WTC11 (cell line): Measurements from ENCODE around the gene MAPK8IP1. TPM values are rescaled to one million over a fixed set of nuclear protein-coding genes. Genes with fewer than 3 reads are reported as not detected.
"Not testable (repeated sequence)": the region's sequence is repeated elsewhere in the genome, so short reads cannot be mapped to it uniquely, and the experiment has no call there.

ENCODE experiments used
- ATAC-seq: fragments of 200-7000 bp; cut with Tn5 transposase; 2 replicates; pipeline ENCODE4 v1.10.0; 2021; ENCODE audit warnings: mild to moderate bottlenecking, moderate library complexity
- CTCF ChIA-PET: fragments of 300-600 bp; sonication (Branson Sonifier 250); formaldehyde crosslinking; loops from one replicate; lab custom pipeline; 2021; ENCODE audit warnings: antibody characterized with exemption; lab: Charles Lee
- POLR2A ChIA-PET: fragments of 350-600 bp; sonication (Branson Sonifier 250); formaldehyde crosslinking; loops from one replicate; lab custom pipeline; 2021; ENCODE audit warnings: antibody characterized with exemption; lab: Charles Lee
- DNase-seq: peaks from one replicate; pipeline ENCODE4 v3.0.0; 2021; ENCODE audit warnings: low spot score
- H3K27ac Mint-ChIP-seq: 2 replicates; pipeline ENCODE4 v1.8.0; 2021; ENCODE audit warnings: mixed read lengths
- H3K27me3 Mint-ChIP-seq: 2 replicates; pipeline ENCODE4 v1.8.0; 2021; ENCODE audit warnings: low read depth, mild to moderate bottlenecking, moderate library complexity, mixed read lengths
- H3K36me3 Mint-ChIP-seq: 2 replicates; pipeline ENCODE4 v1.8.0; 2021; ENCODE audit warnings: mixed read lengths
- H3K4me1 Mint-ChIP-seq: 2 replicates; pipeline ENCODE4 v1.8.0; 2022; ENCODE audit warnings: mixed read lengths
- H3K4me3 Mint-ChIP-seq: 2 replicates; pipeline ENCODE4 v1.8.0; 2021; ENCODE audit warnings: mild to moderate bottlenecking, moderate library complexity, mixed read lengths
- H3K9me3 Mint-ChIP-seq: 2 replicates; pipeline ENCODE4 v1.8.0; 2021; ENCODE audit warnings: mixed read lengths
- ATF3 ChIP-seq: sonication (generic); formaldehyde crosslinking; conservative IDR thresholded peaks from 2 replicates; pipeline ENCODE4 v1.8.1; 2022; ENCODE audit warnings: mild to moderate bottlenecking, missing genetic modification reagents
- CDX4 ChIP-seq: fragments of 250-450 bp; sonication (Bioruptor Pico); IDR thresholded peaks from 2 replicates; pipeline ENCODE4 v1.9.0; 2021; ENCODE audit warnings: moderate library complexity, mild to moderate bottlenecking, inconsistent platforms, borderline replicate concordance
- CREB1 ChIP-seq: sonication (generic); formaldehyde crosslinking; IDR thresholded peaks from 2 replicates; pipeline ENCODE4 v1.8.0; 2023; ENCODE audit warnings: mild to moderate bottlenecking, missing genetic modification reagents
- E2F1 ChIP-seq: sonication (generic); formaldehyde crosslinking; IDR thresholded peaks from 2 replicates; pipeline ENCODE4 v1.8.0; 2022; ENCODE audit warnings: mild to moderate bottlenecking, missing genetic modification reagents
- E2F5 ChIP-seq: sonication (generic); formaldehyde crosslinking; IDR thresholded peaks from 2 replicates; pipeline ENCODE4 v1.8.1; 2022; ENCODE audit warnings: mild to moderate bottlenecking, moderate library complexity, missing genetic modification reagents
- ELF4 ChIP-seq: sonication (generic); formaldehyde crosslinking; IDR thresholded peaks from 2 replicates; pipeline ENCODE4 v1.8.1; 2022; ENCODE audit warnings: low read depth, mild to moderate bottlenecking, moderate library complexity, missing genetic modification reagents
- FOXK1 ChIP-seq: sonication (generic); formaldehyde crosslinking; IDR thresholded peaks from 2 replicates; pipeline ENCODE4 v1.8.0; 2022; ENCODE audit warnings: mild to moderate bottlenecking, moderate library complexity, missing genetic modification reagents
- FOXP1 ChIP-seq: sonication (generic); formaldehyde crosslinking; IDR thresholded peaks from 2 replicates; pipeline ENCODE4 v1.8.0; 2022; ENCODE audit warnings: missing genetic modification reagents, mild to moderate bottlenecking, moderate library complexity, borderline replicate concordance
- IRF1 ChIP-seq: sonication (generic); formaldehyde crosslinking; IDR thresholded peaks from 2 replicates; pipeline ENCODE4 v1.8.0; 2023; ENCODE audit warnings: missing genetic modification reagents
- JAZF1 ChIP-seq: fragments of 250-450 bp; sonication (Bioruptor Pico); IDR thresholded peaks from 2 replicates; pipeline ENCODE4 v1.9.0; 2021; ENCODE audit warnings: moderate library complexity, mild to moderate bottlenecking, inconsistent platforms
- NFE2L1 ChIP-seq: sonication (generic); formaldehyde crosslinking; IDR thresholded peaks from 2 replicates; pipeline ENCODE4 v1.8.1; 2023; ENCODE audit warnings: missing genetic modification reagents
- NFYB ChIP-seq: sonication (generic); formaldehyde crosslinking; conservative IDR thresholded peaks from 2 replicates; pipeline ENCODE4 v1.8.0; 2022; ENCODE audit warnings: low read depth, missing genetic modification reagents
- PREB ChIP-seq: sonication (generic); formaldehyde crosslinking; IDR thresholded peaks from 2 replicates; pipeline ENCODE4 v1.8.1; 2022; ENCODE audit warnings: mild to moderate bottlenecking, missing genetic modification reagents, moderate library complexity, borderline replicate concordance
- TEAD4 ChIP-seq: sonication (generic); formaldehyde crosslinking; IDR thresholded peaks from 2 replicates; pipeline ENCODE4 v1.8.0; 2022; ENCODE audit warnings: mild to moderate bottlenecking, missing genetic modification reagents
- ZNF263 ChIP-seq: sonication (generic); formaldehyde crosslinking; IDR thresholded peaks from 2 replicates; pipeline ENCODE4 v1.8.1; 2022; ENCODE audit warnings: low read depth, mild to moderate bottlenecking, moderate library complexity, missing genetic modification reagents
- ZNF423 ChIP-seq: fragments of 250-450 bp; sonication (Bioruptor Pico); IDR thresholded peaks from 2 replicates; pipeline ENCODE4 v2.1.2; 2022; ENCODE audit warnings: mild to moderate bottlenecking, moderate library complexity
- ZNF671 ChIP-seq: fragments of 250-450 bp; sonication (Bioruptor Pico); IDR thresholded peaks from 2 replicates; pipeline ENCODE4 v1.8.0; 2021; ENCODE audit warnings: mild to moderate bottlenecking
- total RNA-seq: library from RNA; stranded (reverse); gene quantifications from 3 replicates; pipeline ENCODE4 v1.2.3, GENCODE V29; 2021

Gene MAPK8IP1
- total RNA-seq, 1 experiment from 2014 or later = 34.1 TPM

- peak; percentile 9 for ATAC-seq
- not testable (repeated sequence) for H3K36me3 Mint-ChIP-seq, DNase-seq, H3K9me3 Mint-ChIP-seq, H3K27me3 Mint-ChIP-seq, H3K27ac Mint-ChIP-seq
- ChIA-PET CTCF (interaction anchor here (0.8 to 1.5 kb wide), 6 partner anchors 14 to 74 kb away, joined by 3 to 5 read pairs (median 4); partner anchors contain the start of gene PEX16), POLR2A (interaction anchor here (0.9 to 1.0 kb wide), 3 partner anchors 17 to 35 kb away, joined by 3 to 4 read pairs (median 3); partner anchors contain the start of genes LARGE2 and PEX16)
- Mint-ChIP-seq H3K4me1 (peaks cover 18% of the 10 kb centered on the region), H3K4me3 (peak overlapping the region; percentile 70)
Observed at GRCh38 chr11:45900175-45900800, 14.8 kb downstream of the MAPK8IP1 start.

- Mint-ChIP-seq H3K36me3 (0 out of 2 replicates have a peak, but pooled peaks cover 3% of the 10 kb centered on the region), H3K27ac (no peak overlapping the region), H3K9me3 (no peaks in the 10 kb centered on the region), H3K4me1 (peaks cover 15% of the 10 kb centered on the region), H3K27me3 (peaks cover 6% of the 10 kb centered on the region), H3K4me3 (peak overlapping the region; percentile 70)
- no peak for ATAC-seq
- no peak for TF ChIP-seq ZNF671
- no peak for TF ChIP-seq CDX4
- TF ChIP-seq PREB (CRISPR knock-in tag) = no peak
- no peak for TF ChIP-seq NFE2L1
- TF ChIP-seq JAZF1 (CRISPR knock-in tag) = no peak
- TF ChIP-seq FOXK1 = no peak
- TF ChIP-seq E2F1 (CRISPR knock-in tag) = no peak
- TF ChIP-seq ZNF263 = no peak
- TF ChIP-seq ATF3 (CRISPR knock-in tag) = no peak
- TF ChIP-seq NFYB = no peak
- TF ChIP-seq E2F5 = no peak
- no peak for TF ChIP-seq IRF1 (CRISPR knock-in tag)
- TF ChIP-seq ZNF423 (CRISPR knock-in tag) = no peak
- TF ChIP-seq CREB1 (CRISPR knock-in tag) = no peak
- no peak for TF ChIP-seq ELF4 (CRISPR knock-in tag)
- ChIA-PET CTCF (interaction anchor here (0.8 to 1.5 kb wide), 7 partner anchors 14 to 105 kb away, joined by 3 to 5 read pairs (median 4); partner anchors contain the start of gene PEX16), POLR2A (interaction anchor here (0.9 to 1.0 kb wide), 3 partner anchors 17 to 34 kb away, joined by 3 to 4 read pairs (median 3); partner anchors contain the start of genes LARGE2 and PEX16)
- DNase-seq = no peak
Observed at GRCh38 chr11:45900916-45901617, 15.6 kb downstream of the MAPK8IP1 start.

GRCh38 chr11:45901626-45902025 lies 16.2 kb downstream of the MAPK8IP1 start:
- CTCF ChIA-PET = interaction anchor here (0.8 to 1.5 kb wide), 2 partner anchors 64 to 105 kb away, joined by 4 read pairs; no protein-coding TSS in a partner anchor
- Mint-ChIP-seq H3K9me3 (no peaks in the 10 kb centered on the region), H3K36me3 (0 out of 2 replicates have a peak, but pooled peaks cover 3% of the 10 kb centered on the region), H3K27me3 (peaks cover 6% of the 10 kb centered on the region), H3K4me1 (peaks cover 12% of the 10 kb centered on the region), H3K27ac (no peak overlapping the region), H3K4me3 (no peak overlapping the region)
- ATAC-seq (no peak), DNase-seq (no peak)
- POLR2A ChIA-PET = no interaction called here
- TF ChIP-seq TEAD4 (CRISPR knock-in tag) = no peak
- TF ChIP-seq FOXP1 (CRISPR knock-in tag) = no peak
- no peak for TF ChIP-seq NFE2L1
